Hematopoietic multipotent progenitor cell treated with erythropoietin and hydrocortisone succinate and interleukin-3 and kit ligand, for 15 days (in vitro differentiated cells): ENCODE data around the gene KCNH6.

ENCODE experiments used
- DNase-seq: peaks from one replicate; pipeline ENCODE4 v3.0.0-alpha.2; 2015; ENCODE audit warnings: low spot score

KCNH6 gene

GRCh38 chr17:63523253-63523855 is at the start of gene KCNH6:
Gene KCNH6 (plus strand): TSS chr17:63523358. CDS start chr17:63523414, 56 bp downstream.
- DNase-seq, result no peak

GRCh38 chr17:63474174-63474573 is 49.0 kb upstream of the KCNH6 start:
- DNase-seq, result no peak

DNA sequence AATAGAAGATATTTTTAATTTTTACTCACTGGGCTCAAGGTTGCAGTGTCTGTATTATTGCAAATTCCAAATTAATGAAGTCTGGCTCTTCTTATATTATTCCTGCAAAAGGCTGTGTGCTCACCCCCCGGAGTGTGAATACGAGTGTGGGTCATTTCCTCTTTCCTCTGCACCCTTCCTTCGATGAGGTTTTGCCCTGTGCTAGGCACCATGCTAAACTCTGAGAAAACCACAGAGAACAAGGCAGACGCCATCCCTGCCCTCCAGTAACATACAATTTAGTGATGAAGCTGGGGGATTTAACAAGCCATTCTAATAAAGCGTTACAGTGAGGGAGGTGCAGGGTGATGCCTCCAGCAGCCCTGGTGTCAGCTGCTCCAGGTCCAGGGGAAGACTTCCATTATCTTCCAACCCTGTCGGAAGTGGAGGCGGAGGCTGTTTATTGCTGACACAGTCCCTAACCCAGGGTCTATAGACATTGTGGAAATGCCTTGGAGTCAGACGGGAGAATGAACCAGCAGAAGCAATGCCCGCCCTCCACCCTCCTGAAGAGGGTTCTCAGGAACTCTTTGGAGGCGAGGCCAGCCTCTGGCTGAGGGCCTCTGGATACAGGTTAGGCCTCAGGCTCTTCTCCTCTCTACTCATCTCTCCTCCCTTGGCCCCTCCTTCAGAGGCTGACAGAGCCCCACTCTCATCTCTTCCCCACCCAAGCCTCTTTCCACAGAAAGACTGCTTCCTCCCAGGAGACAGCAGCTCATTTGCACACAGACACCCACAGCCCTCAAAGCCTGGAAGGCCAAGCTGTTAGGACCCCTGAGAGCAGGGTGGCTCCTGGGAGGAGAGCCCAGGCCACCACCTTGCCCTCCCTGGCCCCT is 48.3 kb upstream of the KCNH6 start:
- DNase-seq, result no peak

DNA sequence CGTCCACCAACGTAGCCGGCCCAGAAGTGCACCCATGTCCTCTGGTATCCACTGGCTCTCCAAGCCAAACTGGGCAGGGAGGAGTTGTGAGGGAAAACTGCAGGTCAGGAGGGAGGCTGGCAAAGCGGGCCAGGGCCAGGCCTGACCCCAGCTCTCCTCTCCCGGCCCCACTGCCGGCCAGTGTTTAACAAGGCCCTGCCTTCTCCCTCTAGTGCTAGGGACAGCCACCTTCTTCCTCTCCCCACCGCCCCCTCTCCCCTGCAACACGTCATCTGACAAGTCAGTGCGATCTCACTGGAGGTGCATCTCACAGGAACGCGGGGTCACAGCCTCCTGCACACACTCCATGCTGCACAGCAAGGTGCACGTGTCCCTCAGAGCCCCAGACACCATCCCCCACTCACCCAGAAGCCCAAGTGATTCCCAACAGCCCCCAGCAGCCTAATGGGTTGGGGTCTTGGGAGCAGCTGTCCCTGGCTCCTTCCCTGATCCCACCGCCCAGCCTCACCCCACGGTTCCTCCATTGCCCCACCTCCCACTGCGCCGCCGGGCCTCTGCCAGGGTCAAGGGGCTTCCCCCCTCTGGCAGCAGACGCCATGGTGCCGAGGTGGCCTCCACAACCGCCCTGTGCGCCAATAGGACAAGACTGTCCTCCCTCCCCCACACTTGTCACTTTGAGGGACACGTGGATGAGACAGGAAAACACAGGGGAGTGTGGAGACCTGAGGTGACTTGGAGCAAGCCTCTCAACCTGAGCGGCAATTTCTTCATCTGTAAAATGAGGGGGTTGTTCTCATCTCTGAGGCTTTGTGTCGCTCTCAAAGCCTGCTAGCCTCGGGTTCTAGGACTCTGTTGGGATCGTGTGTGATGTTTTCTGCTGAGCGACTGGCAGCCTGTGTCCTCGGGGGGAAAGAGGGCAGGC is 47.4 kb upstream of the KCNH6 start:
- DNase-seq, result no peak

GRCh38 chr17:63476459-63476853 is 46.7 kb upstream of the KCNH6 start:
- no peak for DNase-seq

DNA sequence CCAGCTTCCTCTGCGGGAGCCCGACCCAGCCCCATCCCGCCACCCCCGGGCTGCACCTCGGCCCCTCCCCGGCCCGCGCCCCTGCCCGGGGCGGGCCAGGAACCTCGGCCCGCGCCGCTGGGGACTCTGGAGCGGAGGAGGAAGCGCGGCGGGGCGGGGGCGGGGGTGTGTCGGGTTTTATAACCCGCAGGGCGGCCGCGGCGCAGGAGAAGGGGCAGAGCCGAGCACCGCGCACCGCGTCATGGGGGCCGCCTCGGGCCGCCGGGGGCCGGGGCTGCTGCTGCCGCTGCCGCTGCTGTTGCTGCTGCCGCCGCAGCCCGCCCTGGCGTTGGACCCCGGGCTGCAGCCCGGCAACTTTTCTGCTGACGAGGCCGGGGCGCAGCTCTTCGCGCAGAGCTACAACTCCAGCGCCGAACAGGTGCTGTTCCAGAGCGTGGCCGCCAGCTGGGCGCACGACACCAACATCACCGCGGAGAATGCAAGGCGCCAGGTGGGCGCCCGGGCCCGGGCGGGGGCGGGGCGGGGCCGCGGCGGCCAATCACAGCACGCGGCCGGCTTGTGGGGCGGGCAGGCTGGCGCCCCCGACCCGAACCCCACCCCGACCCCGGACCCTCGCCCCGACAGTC is 46.2 kb upstream of the KCNH6 start, which contains the start of gene ACE:
ACE (plus strand) TSS at position 208 of the 626 bp plus-strand sequence; CDS start at position 242, 34 bp downstream.
- DNase-seq, result no peak

GRCh38 chr17:63477480-63478440 is 45.4 kb upstream of the KCNH6 start:
- no peak for DNase-seq

DNA sequence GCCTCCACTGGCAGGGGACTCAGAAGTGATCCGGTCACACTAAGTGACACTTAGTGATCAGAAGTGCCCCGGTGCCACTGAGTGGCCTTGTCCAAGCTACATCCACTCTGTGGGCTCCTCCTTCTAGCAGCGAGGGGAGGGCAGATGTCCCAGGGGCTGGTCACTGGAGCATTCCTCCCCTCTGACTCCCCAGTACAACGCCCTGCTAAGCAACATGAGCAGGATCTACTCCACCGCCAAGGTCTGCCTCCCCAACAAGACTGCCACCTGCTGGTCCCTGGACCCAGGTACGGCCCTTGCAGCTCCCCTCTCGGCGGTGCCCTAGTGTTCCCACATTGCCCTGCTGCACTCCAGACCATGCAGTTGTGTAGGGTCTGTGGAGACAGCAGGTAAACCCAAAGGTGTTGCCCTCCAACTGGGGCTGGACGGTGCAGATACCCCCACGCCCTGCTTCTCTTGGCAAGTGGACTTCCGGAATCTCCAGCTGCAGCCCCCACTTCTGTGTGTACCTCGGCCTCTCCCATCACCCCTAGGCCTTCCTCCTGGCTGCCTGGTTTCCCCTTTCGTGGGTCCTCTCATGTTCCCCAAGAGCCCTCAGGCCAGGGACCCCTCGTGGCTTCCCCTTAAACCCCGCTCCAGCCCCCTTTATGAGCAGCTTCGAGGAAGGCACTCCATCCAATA is 44.2 kb upstream of the KCNH6 start:
- peak; percentile 66 for DNase-seq

DNA sequence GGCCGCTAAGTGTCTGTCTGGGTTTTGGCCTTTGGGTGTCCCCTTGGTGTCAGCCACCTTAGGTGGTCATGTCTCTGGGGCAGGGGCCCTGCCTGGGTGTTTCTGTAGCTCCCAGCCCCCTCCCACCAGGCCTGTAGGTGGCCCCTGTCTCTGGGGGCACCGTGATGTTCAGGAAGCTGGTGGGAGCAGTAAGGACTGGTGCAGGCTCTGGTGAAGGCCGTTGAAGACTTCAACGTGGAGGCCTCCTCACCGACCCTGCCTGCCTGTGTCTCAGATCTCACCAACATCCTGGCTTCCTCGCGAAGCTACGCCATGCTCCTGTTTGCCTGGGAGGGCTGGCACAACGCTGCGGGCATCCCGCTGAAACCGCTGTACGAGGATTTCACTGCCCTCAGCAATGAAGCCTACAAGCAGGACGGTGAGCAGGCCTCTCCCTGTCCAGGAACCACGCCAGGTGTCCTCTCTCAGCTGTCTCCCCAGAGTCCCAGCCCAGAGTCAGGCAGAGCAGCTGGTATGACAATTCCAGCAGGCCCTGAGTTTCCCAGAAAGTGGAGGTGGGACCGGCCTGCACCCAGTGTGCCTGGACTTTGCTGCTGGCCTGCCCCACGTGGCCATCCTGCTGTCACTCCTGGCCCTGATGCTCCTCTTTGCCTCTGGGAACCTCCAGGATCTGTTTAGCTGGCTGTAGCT is 43.5 kb upstream of the KCNH6 start:
- no peak for DNase-seq

- DNase-seq, result no peak
These were observed 42.9 kb upstream of the KCNH6 start for GRCh38 chr17:63480192-63480784.

- no peak for DNase-seq
These were observed 42.2 kb upstream of the KCNH6 start for GRCh38 chr17:63480826-63481487.

- no peak for DNase-seq
These were observed 41.7 kb upstream of the KCNH6 start for GRCh38 chr17:63481488-63481870.

DNA sequence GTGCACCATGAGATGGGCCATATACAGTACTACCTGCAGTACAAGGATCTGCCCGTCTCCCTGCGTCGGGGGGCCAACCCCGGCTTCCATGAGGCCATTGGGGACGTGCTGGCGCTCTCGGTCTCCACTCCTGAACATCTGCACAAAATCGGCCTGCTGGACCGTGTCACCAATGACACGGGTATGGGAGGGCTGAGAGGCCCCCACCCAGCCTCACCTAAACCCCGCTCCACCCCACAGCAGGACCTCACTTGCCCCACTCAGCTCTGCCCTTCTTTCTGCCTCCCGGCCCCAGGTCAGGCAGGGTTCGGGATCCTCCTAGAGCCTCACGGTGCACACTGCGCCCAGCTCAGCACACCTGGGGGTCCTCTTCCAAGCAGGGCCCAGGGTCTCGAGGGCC is 40.6 kb upstream of the KCNH6 start:
- no peak for DNase-seq

DNA sequence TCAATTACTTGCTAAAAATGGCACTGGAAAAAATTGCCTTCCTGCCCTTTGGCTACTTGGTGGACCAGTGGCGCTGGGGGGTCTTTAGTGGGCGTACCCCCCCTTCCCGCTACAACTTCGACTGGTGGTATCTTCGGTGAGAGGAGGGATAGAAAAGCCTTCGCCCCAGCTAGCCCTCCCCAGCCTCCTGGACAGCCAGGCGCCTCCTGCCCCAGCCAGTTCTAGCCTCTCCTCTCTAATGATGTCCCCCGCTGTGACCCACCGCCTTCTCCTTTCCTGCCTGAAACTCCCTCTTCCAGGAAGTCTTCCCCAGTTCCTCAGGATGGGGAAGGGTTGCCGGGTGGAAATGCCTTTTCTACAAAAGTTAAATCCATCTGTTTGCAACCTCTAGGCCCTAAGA is 40.1 kb upstream of the KCNH6 start:
- no peak for DNase-seq

GRCh38 chr17:63483655-63484575 is 39.2 kb upstream of the KCNH6 start:
- DNase-seq, result no peak

- no peak for DNase-seq
These were observed 36.7 kb upstream of the KCNH6 start for GRCh38 chr17:63486317-63487013.

GRCh38 chr17:63487014-63487339 is 36.2 kb upstream of the KCNH6 start:
- no peak for DNase-seq
